ENCODE measurements around the gene ARHGAP21. TPM values are rescaled to one million over a fixed set of nuclear protein-coding genes. Genes with fewer than 3 reads are reported as not detected.

The ARHGAP21 gene
- total RNA-seq, 1 donor from 2014 or later = 69.7 TPM

DNA sequence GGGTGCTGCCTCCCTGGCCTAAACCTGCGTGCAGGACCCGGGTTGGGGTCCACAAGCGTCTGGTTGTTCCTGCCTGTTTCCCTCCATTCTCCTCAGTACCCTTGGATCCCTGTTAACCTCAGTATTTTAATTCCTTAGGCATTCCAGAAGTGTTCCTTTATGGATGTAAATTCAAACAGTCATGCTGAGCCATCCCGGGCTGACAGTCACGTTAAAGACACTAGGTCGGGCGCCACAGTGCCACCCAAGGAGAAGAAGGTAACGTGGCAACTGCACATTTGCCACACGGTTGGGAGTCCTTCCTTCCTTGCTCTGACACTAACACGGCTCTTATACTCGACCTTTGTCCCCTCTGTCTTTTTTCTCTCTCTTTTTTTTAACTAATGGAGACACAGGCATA, 187.1 kb downstream of the ARHGAP21 start:
- H3K27ac Mint-ChIP-seq = peak overlapping the region; percentile 26
- H3K9me3 Mint-ChIP-seq = no peaks in the 10 kb centered on the region
- TF ChIP-seq, protein P1, sequence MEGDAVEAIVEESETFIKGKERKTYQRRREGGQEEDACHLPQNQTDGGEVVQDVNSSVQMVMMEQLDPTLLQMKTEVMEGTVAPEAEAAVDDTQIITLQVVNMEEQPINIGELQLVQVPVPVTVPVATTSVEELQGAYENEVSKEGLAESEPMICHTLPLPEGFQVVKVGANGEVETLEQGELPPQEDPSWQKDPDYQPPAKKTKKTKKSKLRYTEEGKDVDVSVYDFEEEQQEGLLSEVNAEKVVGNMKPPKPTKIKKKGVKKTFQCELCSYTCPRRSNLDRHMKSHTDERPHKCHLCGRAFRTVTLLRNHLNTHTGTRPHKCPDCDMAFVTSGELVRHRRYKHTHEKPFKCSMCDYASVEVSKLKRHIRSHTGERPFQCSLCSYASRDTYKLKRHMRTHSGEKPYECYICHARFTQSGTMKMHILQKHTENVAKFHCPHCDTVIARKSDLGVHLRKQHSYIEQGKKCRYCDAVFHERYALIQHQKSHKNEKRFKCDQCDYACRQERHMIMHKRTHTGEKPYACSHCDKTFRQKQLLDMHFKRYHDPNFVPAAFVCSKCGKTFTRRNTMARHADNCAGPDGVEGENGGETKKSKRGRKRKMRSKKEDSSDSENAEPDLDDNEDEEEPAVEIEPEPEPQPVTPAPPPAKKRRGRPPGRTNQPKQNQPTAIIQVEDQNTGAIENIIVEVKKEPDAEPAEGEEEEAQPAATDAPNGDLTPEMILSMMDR (conservative IDR thresholded peaks at IDR 0.05) = no peak
- peak overlapping the region; percentile 28 for H3K4me3 Mint-ChIP-seq
- H3K4me1 Mint-ChIP-seq (ENCODE audit: unreplicated experiment) = no peaks in the 10 kb centered on the region
- H3K36me3 Mint-ChIP-seq = peaks cover 54% of the 10 kb centered on the region
- no peaks in the 10 kb centered on the region for H3K27me3 Mint-ChIP-seq
- no peak for DNase-seq (ENCODE audit: extremely low spot score, unreplicated experiment)

DNA sequence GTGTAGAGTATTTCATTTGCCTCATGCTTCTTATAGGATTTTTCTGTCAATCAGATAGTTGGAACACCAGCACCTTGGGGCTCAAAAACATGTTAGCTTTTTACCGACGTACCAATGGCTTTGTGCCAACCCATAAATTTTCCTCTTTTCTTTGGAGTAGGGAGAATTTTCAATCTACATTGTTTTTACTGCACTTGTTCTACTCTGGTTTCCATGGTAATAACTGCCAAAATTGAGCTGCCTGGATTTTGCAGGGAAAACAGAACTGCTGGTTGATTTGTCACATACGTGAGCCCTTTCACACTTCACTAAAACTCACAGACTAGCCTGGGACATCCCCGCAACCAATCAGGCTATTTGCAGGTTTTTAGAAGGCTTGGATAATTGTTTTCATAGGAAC, 189.7 kb downstream of the ARHGAP21 start:
- Mint-ChIP-seq H3K4me1 (ENCODE audit: unreplicated experiment) (no peaks in the 10 kb centered on the region), H3K27ac (no peak overlapping the region), H3K27me3 (no peaks in the 10 kb centered on the region), H3K9me3 (no peaks in the 10 kb centered on the region), H3K36me3 (peaks cover 52% of the 10 kb centered on the region), H3K4me3 (no peak overlapping the region)
- TF ChIP-seq, protein P1 (conservative IDR thresholded peaks at IDR 0.05) = no peak
- DNase-seq (ENCODE audit: extremely low spot score, unreplicated experiment) = no peak

Other genes with a start within 250 kb of the ARHGAP21 start
- 12.4 and 22.9 TPM in 2 replicates for gene PRTFDC1, start 228.7 kb upstream of the ARHGAP21 start, total RNA-seq (ENCODE audit: low replicate concordance)